VCaP (cell line): ENCODE measurements around the gene GPX1.

Experiments used
- H3K27ac ChIP-seq: fragments of 450-650 bp; 2 replicates; pipeline ENCODE4 v1.5.1; 2017
- TF ChIP-seq, protein P1 (sequence below): fragments of 450-650 bp; conservative IDR thresholded peaks from 2 replicates; pipeline ENCODE4 v1.5.1; 2017; ENCODE audit warnings: mild to moderate bottlenecking, moderate library complexity

The GPX1 gene

DNA sequence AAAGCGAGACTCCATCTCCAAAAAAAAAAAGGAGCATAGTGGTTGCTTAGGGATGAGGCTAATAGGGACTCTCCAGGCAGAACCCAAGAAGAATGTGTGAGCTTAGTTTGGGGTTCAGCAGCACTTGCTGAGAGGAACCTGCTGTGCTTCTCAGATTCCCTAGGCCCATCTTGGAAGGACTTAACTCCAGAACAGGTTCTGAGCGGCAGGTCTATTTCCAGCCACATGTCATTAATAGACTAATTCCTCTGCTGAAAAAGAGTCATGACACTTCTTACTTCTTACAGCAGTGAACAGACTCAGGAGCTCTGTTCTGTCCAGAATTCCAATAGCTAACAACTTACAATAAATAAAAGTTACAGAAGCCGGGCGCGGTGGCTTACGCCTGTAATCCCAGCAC, 31.1 kb upstream of the GPX1 start:
- TF ChIP-seq, protein P1, sequence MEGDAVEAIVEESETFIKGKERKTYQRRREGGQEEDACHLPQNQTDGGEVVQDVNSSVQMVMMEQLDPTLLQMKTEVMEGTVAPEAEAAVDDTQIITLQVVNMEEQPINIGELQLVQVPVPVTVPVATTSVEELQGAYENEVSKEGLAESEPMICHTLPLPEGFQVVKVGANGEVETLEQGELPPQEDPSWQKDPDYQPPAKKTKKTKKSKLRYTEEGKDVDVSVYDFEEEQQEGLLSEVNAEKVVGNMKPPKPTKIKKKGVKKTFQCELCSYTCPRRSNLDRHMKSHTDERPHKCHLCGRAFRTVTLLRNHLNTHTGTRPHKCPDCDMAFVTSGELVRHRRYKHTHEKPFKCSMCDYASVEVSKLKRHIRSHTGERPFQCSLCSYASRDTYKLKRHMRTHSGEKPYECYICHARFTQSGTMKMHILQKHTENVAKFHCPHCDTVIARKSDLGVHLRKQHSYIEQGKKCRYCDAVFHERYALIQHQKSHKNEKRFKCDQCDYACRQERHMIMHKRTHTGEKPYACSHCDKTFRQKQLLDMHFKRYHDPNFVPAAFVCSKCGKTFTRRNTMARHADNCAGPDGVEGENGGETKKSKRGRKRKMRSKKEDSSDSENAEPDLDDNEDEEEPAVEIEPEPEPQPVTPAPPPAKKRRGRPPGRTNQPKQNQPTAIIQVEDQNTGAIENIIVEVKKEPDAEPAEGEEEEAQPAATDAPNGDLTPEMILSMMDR: no peak
- H3K27ac ChIP-seq: no peak overlapping the region

DNA sequence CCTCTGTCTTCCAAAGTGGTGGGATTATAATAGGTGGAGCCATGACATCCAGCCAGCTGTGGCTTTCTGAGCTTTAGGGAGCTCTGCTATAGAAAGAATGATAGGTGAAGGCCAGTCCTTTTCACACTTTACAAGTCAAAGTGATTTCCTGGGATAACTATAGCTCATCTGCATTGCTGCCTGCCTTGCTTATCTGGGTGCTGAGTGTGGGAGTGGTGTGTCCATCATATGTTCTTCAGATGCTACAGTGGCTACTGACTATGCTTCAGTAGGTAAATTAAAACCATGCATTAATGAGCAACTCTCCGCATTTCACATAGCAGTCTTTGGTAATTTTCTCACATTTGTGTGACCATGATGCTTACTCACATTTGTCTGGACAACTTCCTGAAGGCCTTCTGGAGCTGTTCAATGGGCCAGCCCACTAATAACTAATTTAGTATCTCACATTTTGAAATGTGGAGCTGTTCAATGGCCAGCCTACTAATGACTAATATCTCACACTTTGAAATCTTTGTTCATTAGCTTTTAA, 30.2 kb upstream of the GPX1 start:
- no peak overlapping the region; the same call in 1 of the 2 replicates for H3K27ac ChIP-seq
- TF ChIP-seq, protein P1: no peak

DNA sequence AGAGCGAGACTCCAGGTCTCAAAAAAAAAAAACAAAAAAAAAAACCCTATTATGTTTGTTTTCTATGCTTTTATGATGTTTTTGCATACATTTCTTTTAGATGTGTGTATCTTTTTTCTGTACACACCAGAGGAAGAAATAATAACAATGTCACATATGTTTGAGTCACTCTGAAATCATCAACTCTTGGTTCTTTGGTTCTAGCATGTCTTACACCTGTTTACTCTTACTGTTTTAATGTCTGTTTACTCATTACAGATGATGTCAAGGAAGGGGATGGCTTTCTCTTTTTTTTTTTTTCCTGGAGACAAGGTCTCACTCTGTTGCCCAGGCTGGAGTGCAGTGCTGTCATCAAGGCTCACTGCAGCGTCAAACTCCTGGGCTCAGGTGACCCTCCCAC, 29.6 kb upstream of the GPX1 start:
- no peak overlapping the region; the same call in 1 of the 2 replicates for H3K27ac ChIP-seq
- TF ChIP-seq, protein P1: no peak

DNA sequence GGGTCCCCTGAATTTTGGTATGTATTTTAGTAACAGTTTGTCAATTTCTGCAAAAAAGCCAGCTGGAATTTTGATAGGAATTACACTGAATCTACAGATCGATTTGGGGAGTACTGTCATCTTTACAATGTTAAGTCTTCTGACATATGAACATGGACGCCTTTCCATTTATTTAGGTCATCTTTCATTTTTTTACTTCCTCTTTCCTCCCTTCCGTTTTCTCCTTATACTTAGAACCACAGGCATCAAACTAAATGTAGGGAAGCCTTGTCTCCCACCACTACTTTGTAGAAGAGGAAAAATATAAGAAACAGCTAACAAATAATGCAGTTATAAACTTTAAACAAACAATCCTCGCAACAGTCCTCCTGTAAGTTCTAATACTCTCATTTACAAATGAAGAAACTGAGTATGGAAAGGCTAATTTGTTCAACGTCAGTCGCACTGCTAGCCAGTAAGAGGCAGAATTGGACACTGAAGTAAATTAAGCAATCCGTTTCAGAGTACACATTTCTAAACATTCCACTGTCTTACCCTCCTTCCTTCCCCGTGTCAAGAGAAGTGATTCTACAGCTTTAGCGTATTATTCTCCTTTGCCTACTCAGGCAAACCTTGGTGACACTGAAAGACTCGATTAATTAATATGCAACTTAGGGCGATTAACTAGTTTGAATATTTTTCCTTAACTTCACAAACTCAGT, 28.1 kb upstream of the GPX1 start:
- H3K27ac ChIP-seq: no peak overlapping the region
- TF ChIP-seq, protein P1: no peak

DNA sequence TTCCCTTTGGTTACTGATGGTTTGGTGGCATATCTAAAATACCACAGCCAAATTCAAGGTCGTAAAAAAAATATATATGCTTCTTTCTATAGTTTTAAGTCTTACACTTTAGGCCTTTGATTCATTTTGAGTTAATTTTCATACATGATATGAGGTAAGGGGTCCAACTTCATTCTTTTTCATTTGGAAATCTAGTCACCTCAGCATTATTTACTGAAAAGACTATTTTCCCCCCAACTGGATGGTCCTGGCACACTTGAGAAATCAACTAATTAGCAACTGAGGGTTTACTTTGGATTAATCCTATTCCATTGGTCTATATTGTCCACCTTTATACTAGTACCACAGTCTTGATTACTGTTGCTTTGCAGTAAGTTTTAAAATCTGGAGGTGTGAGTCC, 27.5 kb upstream of the GPX1 start:
- TF ChIP-seq, protein P1: no peak
- H3K27ac ChIP-seq: no peak overlapping the region

DNA sequence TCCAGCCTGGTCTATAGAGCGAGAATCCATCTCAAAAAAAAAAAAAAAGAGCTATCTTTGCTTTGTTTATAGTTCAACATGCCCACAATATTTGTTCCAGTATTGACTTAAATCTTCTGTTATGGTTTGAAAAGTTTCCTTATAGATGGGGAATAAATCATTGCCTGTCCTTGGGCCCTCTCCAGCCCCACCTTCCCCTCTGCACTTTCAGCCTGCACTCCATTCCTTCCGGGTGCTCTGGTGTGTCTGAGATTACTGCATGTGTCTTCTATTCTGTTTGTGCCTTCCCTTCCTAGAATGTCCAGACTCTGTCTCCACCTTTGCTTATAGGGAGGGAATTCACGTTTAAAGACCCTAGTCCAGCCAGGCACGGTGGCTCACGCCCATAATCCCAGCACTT, 25.2 kb upstream of the GPX1 start:
- no peak overlapping the region for H3K27ac ChIP-seq
- TF ChIP-seq, protein P1: no peak

DNA sequence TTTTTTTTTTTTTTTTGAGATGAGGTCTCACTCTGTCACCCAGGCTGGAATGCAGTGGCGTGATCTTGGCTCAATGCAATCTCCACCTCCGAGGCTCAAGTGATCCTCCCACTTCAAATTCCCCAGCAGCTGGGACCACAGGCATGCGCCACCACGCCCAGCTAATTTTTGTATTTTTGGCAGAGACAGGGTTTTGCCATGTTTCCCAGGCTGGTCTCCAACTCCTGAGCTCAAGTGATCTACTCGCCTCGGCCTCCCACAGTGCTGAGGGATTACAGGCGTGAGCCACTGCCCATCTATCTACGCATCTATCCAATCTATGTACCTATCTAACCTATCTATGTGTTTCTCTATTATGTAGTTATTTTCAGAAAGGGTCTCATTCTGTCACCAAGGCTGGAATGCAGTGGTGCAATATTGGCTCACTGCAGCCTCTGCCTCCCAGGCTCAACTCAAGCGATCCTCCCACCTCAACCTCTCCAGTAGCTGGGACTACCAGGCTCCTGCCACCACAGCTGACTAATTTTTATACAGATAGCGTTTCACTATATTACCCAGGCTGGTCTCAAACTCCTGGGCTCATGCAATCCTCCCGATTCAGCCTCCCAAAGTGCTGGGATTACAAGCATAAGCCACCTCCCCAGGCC, 20.2 kb upstream of the GPX1 start:
- H3K27ac ChIP-seq: no peak overlapping the region
- TF ChIP-seq, protein P1: no peak
